K562 (cell line): ENCODE measurements around the gene GDAP1L1. TPM values are rescaled to one million over a fixed set of nuclear protein-coding genes. Genes with fewer than 3 reads are reported as not detected.

Source experiments
- DIDO1 ChIP-seq: fragments of 450-650 bp; IDR thresholded peaks from 2 replicates; pipeline ENCODE4 v1.6.1; 2016; ENCODE audit warnings: low read depth, missing biosample characterization, missing genetic modification characterization
- DLX4 ChIP-seq: fragments of 250-450 bp; sonication (Bioruptor Pico); IDR thresholded peaks from 2 replicates; pipeline ENCODE4 v1.6.1; 2021; ENCODE audit warnings: mild to moderate bottlenecking
- HLTF ChIP-seq: fragments of 450-650 bp; IDR thresholded peaks from 2 replicates; pipeline ENCODE4 v1.6.1; 2016
- MTF1 ChIP-seq: fragments of 250-450 bp; sonication (Bioruptor Pico); IDR thresholded peaks from 2 replicates; pipeline ENCODE4 v1.9.0; 2021; ENCODE audit warnings: moderate library complexity, mild to moderate bottlenecking, inconsistent platforms, borderline replicate concordance
- PCBP2 ChIP-seq: fragments of 200-400 bp; formaldehyde crosslinking; IDR thresholded peaks from 2 replicates; pipeline ENCODE4 v1.6.1; 2018; ENCODE audit warnings: low read length, low read depth, mild to moderate bottlenecking, moderate library complexity; ENCODE audit not compliant: poor library complexity, severe bottlenecking
- PTBP1 ChIP-seq: fragments of 200-400 bp; formaldehyde crosslinking; IDR thresholded peaks from 2 replicates; pipeline ENCODE4 v1.6.1; 2017; ENCODE audit warnings: low read depth, low read length
- SRF ChIP-seq, 2 experiments: fragments of 250-450, 450-650 bp in 1 of 2; sonication (Bioruptor Pico) in 1 of 2; sonication (generic) in 1 of 2; formaldehyde crosslinking; IDR thresholded peaks; 2 replicates each; pipeline versions ENCODE4 v1.5.0 to v1.5.1; 2020 to 2022; ENCODE audit warnings: mild to moderate bottlenecking in 1 of 2, missing genetic modification reagents in 1 of 2
- WHSC1 ChIP-seq: IDR thresholded peaks from one replicate; pipeline ENCODE4 v1.6.1; 2012; ENCODE audit warnings: low read length, control low read depth, inconsistent platforms
- XRCC4 ChIP-seq: IDR thresholded peaks from one replicate; pipeline ENCODE4 v1.6.1; 2011; ENCODE audit not compliant: insufficient read depth, insufficient read length; ENCODE audit errors: extremely low read depth
- ZNF121 ChIP-seq: sonication (generic); formaldehyde crosslinking; conservative IDR thresholded peaks from 2 replicates; pipeline ENCODE4 v1.8.0; 2022; ENCODE audit warnings: missing genetic modification reagents
- ZNF174 ChIP-seq: fragments of 250-450 bp; sonication (Bioruptor Pico); IDR thresholded peaks from 2 replicates; pipeline ENCODE4 v1.4.0; 2020; ENCODE audit warnings: mild to moderate bottlenecking
- ZNF77 ChIP-seq: fragments of 250-450 bp; sonication (Bioruptor Pico); IDR thresholded peaks from 2 replicates; pipeline ENCODE4 v1.5.0; 2020
- polyA plus RNA-seq, 8 experiments: library from polyadenylated mRNA; depleted of rRNA in 4 of 8; stranded (reverse) in 5 of 8; unstranded in 3 of 8; fragments of >200 nt; fragmentation: Nextera tagmentation in 2 of 8; fragmentation: Illumina TruSeq in 1 of 8; extraction: Ambion mirVana in 2 of 8; extraction: Trizol in 1 of 8; gene quantifications; 2 replicates each; pipeline versions ENCODE4 v1.2.1 to v1.2.3, GENCODE V29; 2011 to 2014; ENCODE audit warnings: inconsistent platforms in 1 of 8, missing spikeins in 1 of 8
- total RNA-seq, 7 experiments: library from RNA; depleted of rRNA in 6 of 7; stranded (reverse); fragments of >200 nt in 6 of 7; fragmentation: Illumina TruSeq in 2 of 7; extraction: Trizol in 2 of 7; gene quantifications; 2 replicates each; pipeline versions ENCODE4 v1.2.1 to v1.2.3, GENCODE V29; 2011 to 2021; ENCODE audit warnings: low replicate concordance in 1 of 7
- TF ChIP-seq, protein P1 (sequence below), 2 experiments: fragments of 450-650 bp in 1 of 2; sonication (generic) in 1 of 2; formaldehyde crosslinking in 1 of 2; IDR thresholded peaks; 2 replicates each; pipeline versions ENCODE4 v1.7.1 to v1.9.0; 2016 to 2022; ENCODE audit warnings: inconsistent platforms in 1 of 2, mild to moderate bottlenecking in 1 of 2, missing genetic modification reagents in 1 of 2

GDAP1L1 gene
- total and polyA plus RNA-seq, 9 of the 15 experiments (the other 6 are each of a cell fraction or from before 2014, with no cell fraction given): 0.06 to 0.40 (median 0.19) TPM; not detected in 5

DNA sequence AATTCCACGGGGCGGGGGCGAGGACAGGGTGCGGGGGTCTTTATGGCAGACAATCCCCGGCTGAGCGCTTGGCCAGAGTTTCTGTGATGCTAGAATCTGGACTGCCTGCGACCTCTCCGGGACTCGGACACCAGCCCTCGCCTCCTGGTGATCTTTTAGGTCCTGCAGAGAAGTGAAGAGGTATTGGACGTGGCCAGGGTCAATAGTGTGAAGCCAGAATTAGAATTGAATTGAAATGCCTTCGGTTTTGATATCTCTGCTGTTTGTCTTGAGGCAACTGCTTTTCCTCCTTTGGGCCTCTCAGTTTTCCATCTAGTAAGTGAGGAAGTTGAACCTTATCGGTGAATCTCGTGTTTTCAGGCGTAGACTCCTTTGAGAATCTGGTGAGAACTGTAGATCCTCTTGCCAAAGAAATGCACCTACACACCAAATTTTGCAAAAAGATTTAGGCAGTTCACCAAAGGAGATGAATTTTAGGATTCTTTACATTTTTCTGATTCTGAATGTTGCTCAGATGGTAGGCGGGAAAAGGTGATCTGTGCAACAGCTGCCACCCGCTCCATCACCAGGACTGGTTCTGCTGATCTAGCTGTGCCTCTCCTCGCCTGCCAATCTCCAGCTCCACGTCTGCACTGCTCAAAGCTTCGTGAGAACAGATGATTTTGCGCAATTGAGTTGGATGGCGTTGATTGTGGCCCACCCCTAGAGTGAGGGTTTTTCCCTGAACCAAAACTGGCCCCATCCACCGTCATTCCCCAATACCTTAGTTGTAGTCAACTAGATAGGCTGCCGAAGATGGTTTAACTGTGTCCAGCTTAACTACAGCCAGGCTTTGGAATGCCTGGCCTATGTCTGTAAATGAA is 35.7 kb upstream of the GDAP1L1 start (continued):
- TF ChIP-seq, protein P1, sequence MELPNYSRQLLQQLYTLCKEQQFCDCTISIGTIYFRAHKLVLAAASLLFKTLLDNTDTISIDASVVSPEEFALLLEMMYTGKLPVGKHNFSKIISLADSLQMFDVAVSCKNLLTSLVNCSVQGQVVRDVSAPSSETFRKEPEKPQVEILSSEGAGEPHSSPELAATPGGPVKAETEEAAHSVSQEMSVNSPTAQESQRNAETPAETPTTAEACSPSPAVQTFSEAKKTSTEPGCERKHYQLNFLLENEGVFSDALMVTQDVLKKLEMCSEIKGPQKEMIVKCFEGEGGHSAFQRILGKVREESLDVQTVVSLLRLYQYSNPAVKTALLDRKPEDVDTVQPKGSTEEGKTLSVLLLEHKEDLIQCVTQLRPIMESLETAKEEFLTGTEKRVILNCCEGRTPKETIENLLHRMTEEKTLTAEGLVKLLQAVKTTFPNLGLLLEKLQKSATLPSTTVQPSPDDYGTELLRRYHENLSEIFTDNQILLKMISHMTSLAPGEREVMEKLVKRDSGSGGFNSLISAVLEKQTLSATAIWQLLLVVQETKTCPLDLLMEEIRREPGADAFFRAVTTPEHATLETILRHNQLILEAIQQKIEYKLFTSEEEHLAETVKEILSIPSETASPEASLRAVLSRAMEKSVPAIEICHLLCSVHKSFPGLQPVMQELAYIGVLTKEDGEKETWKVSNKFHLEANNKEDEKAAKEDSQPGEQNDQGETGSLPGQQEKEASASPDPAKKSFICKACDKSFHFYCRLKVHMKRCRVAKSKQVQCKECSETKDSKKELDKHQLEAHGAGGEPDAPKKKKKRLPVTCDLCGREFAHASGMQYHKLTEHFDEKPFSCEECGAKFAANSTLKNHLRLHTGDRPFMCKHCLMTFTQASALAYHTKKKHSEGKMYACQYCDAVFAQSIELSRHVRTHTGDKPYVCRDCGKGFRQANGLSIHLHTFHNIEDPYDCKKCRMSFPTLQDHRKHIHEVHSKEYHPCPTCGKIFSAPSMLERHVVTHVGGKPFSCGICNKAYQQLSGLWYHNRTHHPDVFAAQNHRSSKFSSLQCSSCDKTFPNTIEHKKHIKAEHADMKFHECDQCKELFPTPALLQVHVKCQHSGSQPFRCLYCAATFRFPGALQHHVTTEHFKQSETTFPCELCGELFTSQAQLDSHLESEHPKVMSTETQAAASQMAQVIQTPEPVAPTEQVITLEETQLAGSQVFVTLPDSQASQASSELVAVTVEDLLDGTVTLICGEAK (IDR thresholded peaks at IDR 0.05): no peak
- TF ChIP-seq, protein P1 (CRISPR knock-in tag; IDR thresholded peaks at IDR 0.05): no peak
- TF ChIP-seq ZNF77 (CRISPR knock-in tag) (no peak), PTBP1 (no peak), PCBP2 (no peak), DLX4 (CRISPR knock-in tag) (no peak), MTF1 (CRISPR knock-in tag) (no peak), ZNF174 (CRISPR knock-in tag) (no peak), DIDO1 (no peak), XRCC4 (no peak), ZNF121 (CRISPR knock-in tag) (no peak), HLTF (0 out of 2 replicates have a peak, but pooled peaks have one; percentile 70), WHSC1 (no peak), SRF (CRISPR knock-in tag; IDR thresholded peaks at IDR 0.05) (no peak)
